Prostate gland (tissue), 2 donors: Measurements from ENCODE around the gene NCOA5.

ENCODE experiments used
- POLR2A ChIP-seq: fragments of 450-650 bp; IDR thresholded peaks from one replicate; pipeline ENCODE4 v1.6.1; 2016; ENCODE audit warnings: antibody characterized with exemption, mild to moderate bottlenecking
- POLR2AphosphoS5 ChIP-seq: sonication (generic); formaldehyde crosslinking; IDR thresholded peaks from one replicate; pipeline ENCODE4 v1.6.1; 2017; ENCODE audit warnings: antibody characterized with exemption
- TF ChIP-seq, protein P1 (sequence below), 4 experiments: fragments of 200-600 bp in 2 of 4; fragments of 450-650 bp in 2 of 4; sonication (generic) in 2 of 4; IDR thresholded peaks; 1 replicate in 3 of 4; 2 replicates in 1 of 4; pipeline ENCODE4 v1.5.1; 2016 to 2019; ENCODE audit warnings: antibody characterized with exemption in 4 of 4, mild to moderate bottlenecking in 2 of 4, moderate library complexity in 2 of 4

DNA sequence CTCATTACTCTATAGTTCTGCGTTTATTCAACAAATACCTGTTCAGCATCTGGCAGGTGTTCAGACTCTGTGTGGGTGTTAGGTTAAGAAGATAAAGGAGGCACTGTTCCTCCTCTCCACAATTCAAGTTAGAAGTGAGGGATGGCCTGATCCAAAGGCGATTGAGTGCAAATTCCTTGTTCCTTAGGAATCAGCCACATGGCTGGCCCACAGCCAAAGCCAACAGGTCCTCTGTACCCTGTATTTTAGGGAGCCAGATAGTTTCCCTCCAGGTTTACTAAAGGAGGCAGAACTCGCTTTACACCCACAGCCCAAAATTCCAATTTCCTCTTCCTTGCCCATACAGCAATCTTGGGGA is 23.3 kb upstream of the NCOA5 start:
- TF ChIP-seq POLR2A (no peak), POLR2AphosphoS5 (no peak)
- TF ChIP-seq, protein P1, sequence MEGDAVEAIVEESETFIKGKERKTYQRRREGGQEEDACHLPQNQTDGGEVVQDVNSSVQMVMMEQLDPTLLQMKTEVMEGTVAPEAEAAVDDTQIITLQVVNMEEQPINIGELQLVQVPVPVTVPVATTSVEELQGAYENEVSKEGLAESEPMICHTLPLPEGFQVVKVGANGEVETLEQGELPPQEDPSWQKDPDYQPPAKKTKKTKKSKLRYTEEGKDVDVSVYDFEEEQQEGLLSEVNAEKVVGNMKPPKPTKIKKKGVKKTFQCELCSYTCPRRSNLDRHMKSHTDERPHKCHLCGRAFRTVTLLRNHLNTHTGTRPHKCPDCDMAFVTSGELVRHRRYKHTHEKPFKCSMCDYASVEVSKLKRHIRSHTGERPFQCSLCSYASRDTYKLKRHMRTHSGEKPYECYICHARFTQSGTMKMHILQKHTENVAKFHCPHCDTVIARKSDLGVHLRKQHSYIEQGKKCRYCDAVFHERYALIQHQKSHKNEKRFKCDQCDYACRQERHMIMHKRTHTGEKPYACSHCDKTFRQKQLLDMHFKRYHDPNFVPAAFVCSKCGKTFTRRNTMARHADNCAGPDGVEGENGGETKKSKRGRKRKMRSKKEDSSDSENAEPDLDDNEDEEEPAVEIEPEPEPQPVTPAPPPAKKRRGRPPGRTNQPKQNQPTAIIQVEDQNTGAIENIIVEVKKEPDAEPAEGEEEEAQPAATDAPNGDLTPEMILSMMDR (IDR thresholded peaks at IDR 0.05), result no peak
